Measurements from ENCODE around the gene ATXN10.

The ATXN10 gene

GRCh38 chr22:45848904-45849303, 177.3 kb downstream of the ATXN10 start:
- Histone ChIP-seq H3K9me3 (ENCODE audit: control insufficient read depth in 5 of 5, low read length in 5 of 5) (peaks cover 0 to 15% (median 7%) of the 10 kb centered on the region in 5 donors), H3K27me3 (ENCODE audit: control insufficient read depth in 5 of 5, insufficient read depth in 4 of 5, low read length in 5 of 5) (no peaks in the 10 kb centered on the region), H3K4me1 (ENCODE audit: control insufficient read depth in 5 of 5, insufficient read depth in 5 of 5, low read length in 5 of 5) (no peaks in the 10 kb centered on the region), H3K36me3 (ENCODE audit: control insufficient read depth in 5 of 5, insufficient read depth in 5 of 5, low read length in 5 of 5) (peaks cover 21 to 46% (median 24%) of the 10 kb centered on the region in 5 donors), H3K9ac (ENCODE audit: low read length in 5 of 5) (no peak overlapping the region), H3K4me3 (ENCODE audit: low read depth in 1 of 5, low read length in 5 of 5) (no peak overlapping the region), H3K27ac (ENCODE audit: low read depth, low read length) (no peak overlapping the region)

DNA sequence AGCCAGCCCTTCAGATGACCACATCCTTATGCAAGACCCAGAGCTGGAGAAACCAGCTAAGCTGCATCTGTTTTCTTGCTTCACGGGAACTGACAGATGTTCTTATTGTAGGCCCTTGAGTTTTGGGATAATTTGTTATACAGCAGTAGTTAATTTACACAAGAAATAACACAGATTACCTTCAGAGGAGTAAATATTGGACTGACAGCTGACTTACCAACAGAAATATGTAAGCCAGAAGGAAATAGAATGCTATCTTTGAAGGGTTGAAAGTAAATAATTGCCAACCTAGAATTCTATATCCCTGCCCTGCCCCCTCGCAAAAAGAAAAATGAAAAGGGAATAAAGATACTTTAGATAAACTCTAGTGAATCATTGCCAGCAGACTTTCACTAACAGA, 181.2 kb downstream of the ATXN10 start:
- Histone ChIP-seq H3K36me3 (ENCODE audit: control insufficient read depth in 5 of 5, insufficient read depth in 5 of 5, low read length in 5 of 5) (peaks cover 14 to 55% (median 28%) of the 10 kb centered on the region in 5 donors), H3K4me3 (ENCODE audit: low read depth in 1 of 5, low read length in 5 of 5) (no peak overlapping the region), H3K27ac (ENCODE audit: low read depth, low read length) (no peak overlapping the region), H3K9ac (ENCODE audit: low read length in 5 of 5) (no peak overlapping the region), H3K4me1 (ENCODE audit: control insufficient read depth in 5 of 5, insufficient read depth in 5 of 5, low read length in 5 of 5) (no peaks in the 10 kb centered on the region), H3K9me3 (ENCODE audit: control insufficient read depth in 5 of 5, low read length in 5 of 5) (peaks cover 0 to 15% (median 7%) of the 10 kb centered on the region in 5 donors), H3K27me3 (ENCODE audit: control insufficient read depth in 5 of 5, insufficient read depth in 4 of 5, low read length in 5 of 5) (no peaks in the 10 kb centered on the region)

DNA sequence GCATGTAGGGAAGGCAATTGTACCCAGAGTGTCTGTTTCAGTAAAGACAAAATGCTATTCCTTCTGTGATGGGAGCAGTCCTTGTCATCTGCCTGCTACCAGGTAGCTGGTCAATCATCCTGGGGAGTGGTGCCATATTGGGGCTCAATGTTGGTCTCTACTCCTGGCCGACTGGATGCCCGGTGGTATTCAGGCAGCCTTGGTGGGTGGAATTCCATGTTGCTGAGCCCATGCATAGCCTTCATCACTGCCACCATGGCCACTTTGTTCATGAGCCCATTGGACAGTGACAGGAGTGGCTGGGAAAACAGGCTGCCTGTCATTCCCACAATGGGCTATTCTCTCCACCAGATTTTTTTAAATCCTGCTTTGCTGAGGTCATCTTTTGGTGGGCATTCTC, 184.3 kb downstream of the ATXN10 start:
- H3K9ac ChIP-seq (ENCODE audit: low read length in 5 of 5) = no peak overlapping the region
- no peak overlapping the region for H3K27ac ChIP-seq (ENCODE audit: low read depth, low read length)
- no peaks in the 10 kb centered on the region for H3K27me3 ChIP-seq (ENCODE audit: control insufficient read depth in 5 of 5, insufficient read depth in 4 of 5, low read length in 5 of 5)
- no peak overlapping the region for H3K4me3 ChIP-seq (ENCODE audit: low read depth in 1 of 5, low read length in 5 of 5)
- H3K4me1 ChIP-seq (ENCODE audit: control insufficient read depth in 5 of 5, insufficient read depth in 5 of 5, low read length in 5 of 5) = no peaks in the 10 kb centered on the region
- peaks cover 14 to 52% (median 29%) of the 10 kb centered on the region in 5 donors for H3K36me3 ChIP-seq (ENCODE audit: control insufficient read depth in 5 of 5, insufficient read depth in 5 of 5, low read length in 5 of 5)
- peaks cover 0 to 15% (median 7%) of the 10 kb centered on the region in 5 donors for H3K9me3 ChIP-seq (ENCODE audit: control insufficient read depth in 5 of 5, low read length in 5 of 5)

- H3K4me1 ChIP-seq (ENCODE audit: control insufficient read depth in 5 of 5, insufficient read depth in 5 of 5, low read length in 5 of 5) = no peaks in the 10 kb centered on the region
- peaks cover 5 to 39% (median 17%) of the 10 kb centered on the region in 5 donors for H3K36me3 ChIP-seq (ENCODE audit: control insufficient read depth in 5 of 5, insufficient read depth in 5 of 5, low read length in 5 of 5)
- no peak overlapping the region for H3K9ac ChIP-seq (ENCODE audit: low read length in 5 of 5)
- peaks cover 0 to 10% (median 6%) of the 10 kb centered on the region in 5 donors for H3K9me3 ChIP-seq (ENCODE audit: control insufficient read depth in 5 of 5, low read length in 5 of 5)
- no peak overlapping the region for H3K27ac ChIP-seq (ENCODE audit: low read depth, low read length)
- no peak overlapping the region for H3K4me3 ChIP-seq (ENCODE audit: low read depth in 1 of 5, low read length in 5 of 5)
- no peaks in the 10 kb centered on the region for H3K27me3 ChIP-seq (ENCODE audit: control insufficient read depth in 5 of 5, insufficient read depth in 4 of 5, low read length in 5 of 5)
These were observed 185.9 kb downstream of the ATXN10 start for GRCh38 chr22:45857519-45857918.

GRCh38 chr22:45859231-45860161, 187.9 kb downstream of the ATXN10 start:
- Histone ChIP-seq H3K36me3 (ENCODE audit: control insufficient read depth in 5 of 5, insufficient read depth in 5 of 5, low read length in 5 of 5) (peaks cover 5 to 36% (median 14%) of the 10 kb centered on the region in 5 donors), H3K27ac (ENCODE audit: low read depth, low read length) (no peak overlapping the region), H3K9me3 (ENCODE audit: control insufficient read depth in 5 of 5, low read length in 5 of 5) (peaks cover 0 to 7% (median 0%) of the 10 kb centered on the region in 5 donors), H3K27me3 (ENCODE audit: control insufficient read depth in 5 of 5, insufficient read depth in 4 of 5, low read length in 5 of 5) (peaks cover 0 to 3% (median 0%) of the 10 kb centered on the region in 5 donors), H3K4me3 (ENCODE audit: low read depth in 1 of 5, low read length in 5 of 5) (no peak overlapping the region), H3K9ac (ENCODE audit: low read length in 5 of 5) (no peak overlapping the region), H3K4me1 (ENCODE audit: control insufficient read depth in 5 of 5, insufficient read depth in 5 of 5, low read length in 5 of 5) (peaks cover 0 to 6% (median 4%) of the 10 kb centered on the region in 5 donors)

GRCh38 chr22:45860201-45860600, 188.6 kb downstream of the ATXN10 start:
- no peak overlapping the region for H3K9ac ChIP-seq (ENCODE audit: low read length in 5 of 5)
- peaks cover 5 to 34% (median 14%) of the 10 kb centered on the region in 5 donors for H3K36me3 ChIP-seq (ENCODE audit: control insufficient read depth in 5 of 5, insufficient read depth in 5 of 5, low read length in 5 of 5)
- peaks cover 2 to 10% (median 5%) of the 10 kb centered on the region in 5 donors for H3K27me3 ChIP-seq (ENCODE audit: control insufficient read depth in 5 of 5, insufficient read depth in 4 of 5, low read length in 5 of 5)
- H3K9me3 ChIP-seq (ENCODE audit: control insufficient read depth in 5 of 5, low read length in 5 of 5) = peaks cover 0 to 7% (median 0%) of the 10 kb centered on the region in 5 donors
- no peak overlapping the region for H3K4me3 ChIP-seq (ENCODE audit: low read depth in 1 of 5, low read length in 5 of 5)
- H3K27ac ChIP-seq (ENCODE audit: low read depth, low read length) = no peak overlapping the region
- H3K4me1 ChIP-seq (ENCODE audit: control insufficient read depth in 5 of 5, insufficient read depth in 5 of 5, low read length in 5 of 5) = peaks cover 0 to 6% (median 4%) of the 10 kb centered on the region in 5 donors

DNA sequence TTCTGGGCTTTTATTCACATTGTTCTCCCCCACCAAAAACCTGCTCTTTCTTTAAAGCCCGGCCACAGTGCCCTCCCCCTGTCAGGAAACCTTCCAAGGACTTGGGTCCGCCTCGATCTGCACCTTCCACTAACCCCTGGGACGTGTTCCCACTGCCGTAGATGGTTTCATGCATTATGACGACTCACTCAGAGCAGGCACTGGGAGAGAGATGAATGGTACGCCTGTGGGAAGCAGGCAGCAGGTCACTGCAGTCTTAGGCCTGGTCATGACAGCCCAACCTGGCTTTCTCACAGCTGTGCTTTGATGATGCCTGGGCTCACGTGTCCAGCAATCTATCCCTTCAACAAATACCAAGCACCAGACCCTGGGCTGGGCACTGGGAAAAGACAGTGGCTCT, 189.6 kb downstream of the ATXN10 start:
- Histone ChIP-seq H3K27ac (ENCODE audit: low read depth, low read length) (no peak overlapping the region), H3K36me3 (ENCODE audit: control insufficient read depth in 5 of 5, insufficient read depth in 5 of 5, low read length in 5 of 5) (peaks cover 0 to 24% (median 13%) of the 10 kb centered on the region in 5 donors), H3K9ac (ENCODE audit: low read length in 5 of 5) (no peak overlapping the region), H3K4me3 (ENCODE audit: low read depth in 1 of 5, low read length in 5 of 5) (no peak overlapping the region), H3K27me3 (ENCODE audit: control insufficient read depth in 5 of 5, insufficient read depth in 4 of 5, low read length in 5 of 5) (peaks cover 12 to 21% (median 16%) of the 10 kb centered on the region in 5 donors), H3K4me1 (ENCODE audit: control insufficient read depth in 5 of 5, insufficient read depth in 5 of 5, low read length in 5 of 5) (peaks cover 0 to 7% (median 4%) of the 10 kb centered on the region in 5 donors), H3K9me3 (ENCODE audit: control insufficient read depth in 5 of 5, low read length in 5 of 5) (peaks cover 0 to 7% (median 0%) of the 10 kb centered on the region in 5 donors)

- peaks cover 0 to 7% (median 0%) of the 10 kb centered on the region in 5 donors for H3K9me3 ChIP-seq (ENCODE audit: control insufficient read depth in 5 of 5, low read length in 5 of 5)
- no peak overlapping the region for H3K9ac ChIP-seq (ENCODE audit: low read length in 5 of 5)
- no peak overlapping the region for H3K27ac ChIP-seq (ENCODE audit: low read depth, low read length)
- H3K4me3 ChIP-seq (ENCODE audit: low read depth in 1 of 5, low read length in 5 of 5) = no peak overlapping the region
- H3K4me1 ChIP-seq (ENCODE audit: control insufficient read depth in 5 of 5, insufficient read depth in 5 of 5, low read length in 5 of 5) = peaks cover 0 to 20% (median 18%) of the 10 kb centered on the region in 5 donors
- H3K27me3 ChIP-seq (ENCODE audit: control insufficient read depth in 5 of 5, insufficient read depth in 4 of 5, low read length in 5 of 5) = peaks cover 29 to 48% (median 34%) of the 10 kb centered on the region in 5 donors
- H3K36me3 ChIP-seq (ENCODE audit: control insufficient read depth in 5 of 5, insufficient read depth in 5 of 5, low read length in 5 of 5) = peaks cover 0 to 5% (median 3%) of the 10 kb centered on the region in 5 donors
These were observed 192.5 kb downstream of the ATXN10 start for GRCh38 chr22:45863981-45864751.

DNA sequence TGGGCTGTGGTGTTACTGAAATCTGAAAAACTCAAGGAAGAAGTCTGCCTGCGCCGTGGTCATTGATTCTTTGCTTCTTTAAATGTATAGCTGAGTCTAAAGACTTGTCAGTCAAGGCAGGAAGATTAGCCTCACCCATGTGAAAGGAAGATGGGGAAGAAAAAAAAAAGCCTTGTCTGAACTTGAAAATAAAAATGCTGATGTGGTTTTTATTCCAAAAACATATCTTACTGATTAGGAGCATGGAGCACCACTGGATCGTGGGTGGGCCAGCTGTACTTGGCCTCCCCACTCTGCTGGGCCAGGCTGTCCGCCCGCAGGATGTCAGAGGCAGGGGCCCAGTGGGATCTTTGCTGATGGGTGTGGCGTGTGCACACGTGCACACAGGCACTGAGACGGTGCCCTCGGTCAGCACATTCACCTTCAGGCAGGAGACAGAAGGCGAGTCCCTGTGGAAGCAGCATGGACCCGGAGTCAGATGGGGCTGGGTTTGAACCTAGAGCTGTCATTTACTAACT, 193.4 kb downstream of the ATXN10 start:
- Histone ChIP-seq H3K4me3 (ENCODE audit: low read depth in 1 of 5, low read length in 5 of 5) (no peak overlapping the region), H3K27me3 (ENCODE audit: control insufficient read depth in 5 of 5, insufficient read depth in 4 of 5, low read length in 5 of 5) (peaks cover 30 to 51% (median 36%) of the 10 kb centered on the region in 5 donors), H3K36me3 (ENCODE audit: control insufficient read depth in 5 of 5, insufficient read depth in 5 of 5, low read length in 5 of 5) (no peaks in the 10 kb centered on the region), H3K9ac (ENCODE audit: low read length in 5 of 5) (no peak overlapping the region), H3K9me3 (ENCODE audit: control insufficient read depth in 5 of 5, low read length in 5 of 5) (peaks cover 0 to 7% (median 0%) of the 10 kb centered on the region in 5 donors), H3K4me1 (ENCODE audit: control insufficient read depth in 5 of 5, insufficient read depth in 5 of 5, low read length in 5 of 5) (peaks cover 0 to 20% (median 18%) of the 10 kb centered on the region in 5 donors), H3K27ac (ENCODE audit: low read depth, low read length) (no peak overlapping the region)
